Activated CD8-positive, alpha-beta T cell treated with anti-CD3 and anti-CD28 coated beads for 36 hours (primary cell): ENCODE results near the gene PCDHGA6. TPM values are rescaled to one million over a fixed set of nuclear protein-coding genes. Genes with fewer than 3 reads are reported as not detected.
"Not testable (repeated sequence)": the region's sequence is repeated elsewhere in the genome, so short reads cannot be mapped to it uniquely, and the experiment has no call there.

Experiments
- ATAC-seq: fragments of 200-7000 bp; cut with Tn5 transposase; one replicate; pipeline ENCODE4 v1.10.0; 2021; ENCODE audit warnings: mild to moderate bottlenecking, moderate library complexity
- CTCF ChIA-PET: fragments of 350-600 bp; sonication (Branson Sonifier 250); formaldehyde crosslinking; loops from one replicate; lab custom pipeline; 2021; ENCODE audit warnings: antibody characterized with exemption; lab: Charles Lee
- POLR2A ChIA-PET: fragments of 350-600 bp; sonication (Branson Sonifier 250); formaldehyde crosslinking; loops from one replicate; lab custom pipeline; 2021; ENCODE audit warnings: antibody characterized with exemption; lab: Charles Lee
- DNase-seq: peaks from one replicate; pipeline ENCODE4 v3.0.0-alpha.2; 2020
- H3K27ac Mint-ChIP-seq: one replicate; pipeline ENCODE4 v1.8.0; 2021; ENCODE audit warnings: mild to moderate bottlenecking, mixed read lengths
- H3K27me3 Mint-ChIP-seq: one replicate; pipeline ENCODE4 v1.8.0; 2021; ENCODE audit warnings: mixed read lengths
- H3K36me3 Mint-ChIP-seq: one replicate; pipeline ENCODE4 v1.8.0; 2021; ENCODE audit warnings: low read depth, mixed read lengths
- H3K4me1 Mint-ChIP-seq: one replicate; pipeline ENCODE4 v1.8.0; 2021; ENCODE audit warnings: low read depth, mixed read lengths
- H3K4me3 Mint-ChIP-seq: one replicate; pipeline ENCODE4 v1.8.0; 2021; ENCODE audit warnings: mild to moderate bottlenecking, moderate library complexity, mixed read lengths
- H3K9me3 Mint-ChIP-seq: one replicate; pipeline ENCODE4 v1.8.0; 2021; ENCODE audit warnings: mixed read lengths
- CTCF ChIP-seq: fragments of 200-600 bp; IDR thresholded peaks from one replicate; pipeline ENCODE4 v1.8.0; 2022; ENCODE audit warnings: antibody characterized with exemption, mild to moderate bottlenecking
- intact Hi-C: fragments of 100-400 bp; cut with micrococcal nuclease; formaldehyde crosslinking; loops from one replicate; pipeline ENCODE4 v1.10.0; 2022
- total RNA-seq, 2 experiments: library from RNA; stranded (reverse); gene quantifications; one replicate each; pipeline ENCODE4 v1.2.3, GENCODE V29; 2021

The PCDHGA6 gene
- total RNA-seq, 2 experiments from 2014 or later, result not detected

- Mint-ChIP-seq H3K27ac (no peak overlapping the region), H3K4me1 (peaks cover 2% of the 10 kb centered on the region), H3K9me3 (peaks cover 30% of the 10 kb centered on the region), H3K36me3 (peaks cover 22% of the 10 kb centered on the region), H3K27me3 (peaks cover 65% of the 10 kb centered on the region), H3K4me3 (no peak overlapping the region)
- ATAC-seq (no peak), DNase-seq (no peak)
- ChIA-PET POLR2A (no interaction called here), CTCF (interaction anchor here (1.0 to 3.5 kb wide), 6 partner anchors 35 to 193 kb away, joined by 5 to 23 read pairs (median 9); partner anchors contain the start of genes PCDHB9, PCDHGA10, PCDHGA12 and PCDHGB6)
- TF ChIP-seq CTCF, result no peak
- intact Hi-C loops, result no loop called here
Observed at GRCh38 chr5:141371572-141372475, 1.9 kb upstream of the PCDHGA6 start.

- Mint-ChIP-seq H3K4me3 (no peak overlapping the region), H3K36me3 (peaks cover 24% of the 10 kb centered on the region), H3K27me3 (peaks cover 60% of the 10 kb centered on the region), H3K9me3 (peaks cover 30% of the 10 kb centered on the region), H3K4me1 (peaks cover 2% of the 10 kb centered on the region), H3K27ac (no peak overlapping the region)
- no peak for TF ChIP-seq CTCF
- ChIA-PET POLR2A (no interaction called here), CTCF (interaction anchor here (0.9 to 1.5 kb wide), 12 partner anchors 15 to 189 kb away, joined by 3 to 7 read pairs (median 3); partner anchors contain the start of genes PCDHGA10, PCDHGA11, PCDHGA12 and TAF7)
- ATAC-seq, result no peak
- intact Hi-C loops, result no loop called here
- DNase-seq, result no peak
Observed at GRCh38 chr5:141374627-141375026, 936 bp downstream of the PCDHGA6 start.

- CTCF ChIA-PET, result interaction anchor here (1.4 to 1.5 kb wide), 2 partner anchors 139 to 188 kb away, joined by 3 to 5 read pairs; no protein-coding TSS in a partner anchor
- intact Hi-C loops, H3K4me3 Mint-ChIP-seq, H3K27ac Mint-ChIP-seq, POLR2A ChIA-PET, DNase-seq, H3K4me1 Mint-ChIP-seq, ATAC-seq: not testable (repeated sequence)
- Mint-ChIP-seq H3K9me3 (peaks cover 30% of the 10 kb centered on the region), H3K36me3 (peaks cover 24% of the 10 kb centered on the region), H3K27me3 (peaks cover 55% of the 10 kb centered on the region)
Observed at GRCh38 chr5:141375444-141376155, 1.9 kb downstream of the PCDHGA6 start.

GRCh38 chr5:141382469-141383294, 9.0 kb downstream of the PCDHGA6 start, which contains the start of gene PCDHGA7:
PCDHGA7 (plus strand) TSS chr5:141382742; CDS start chr5:141382900, 158 bp downstream.
- peaks cover 20% of the 10 kb centered on the region for H3K9me3 Mint-ChIP-seq
- H3K36me3 Mint-ChIP-seq, result peaks cover 7% of the 10 kb centered on the region
- DNase-seq, result no peak
- intact Hi-C loops, result no loop called here
- H3K4me3 Mint-ChIP-seq, result no peak within 1 kb of the TSS
- H3K27ac Mint-ChIP-seq, result no peak within 1 kb of the TSS
- ATAC-seq, result no peak
- H3K27me3 Mint-ChIP-seq, result peaks cover 60% of the 10 kb centered on the region
- POLR2A ChIA-PET, result no interaction called here
- CTCF ChIA-PET, result interaction anchor here (0.8 kb wide), 1 partner anchor 14 kb away, joined by 3 read pairs; no protein-coding TSS in a partner anchor
- H3K4me1 Mint-ChIP-seq, result no peaks in the 10 kb centered on the region
- TF ChIP-seq CTCF, result no peak

GRCh38 chr5:141383345-141383744, 9.7 kb downstream of the PCDHGA6 start:
- intact Hi-C loops, result no loop called here
- H3K27me3 Mint-ChIP-seq, result peaks cover 62% of the 10 kb centered on the region
- no peak for TF ChIP-seq CTCF
- peaks cover 7% of the 10 kb centered on the region for H3K36me3 Mint-ChIP-seq
- ChIA-PET POLR2A (no interaction called here), CTCF (interaction anchor here (0.8 kb wide), 1 partner anchor 13 kb away, joined by 3 read pairs; no protein-coding TSS in a partner anchor)
- ATAC-seq, result no peak
- H3K4me3 Mint-ChIP-seq, result no peak overlapping the region
- no peaks in the 10 kb centered on the region for H3K4me1 Mint-ChIP-seq
- DNase-seq, result no peak
- H3K9me3 Mint-ChIP-seq, result peaks cover 22% of the 10 kb centered on the region
- no peak overlapping the region for H3K27ac Mint-ChIP-seq
